Subcutaneous abdominal adipose tissue (tissue), 5 donors: ENCODE results near the gene CHRD.

ENCODE experiments used
- H3K27ac ChIP-seq: one replicate; pipeline ENCODE4 v1.7.0; 2013; ENCODE audit warnings: low read depth, mild to moderate bottlenecking, inconsistent platforms, low read length, moderate library complexity
- H3K27me3 ChIP-seq, 5 donors: one replicate each; pipeline ENCODE4 v1.7.0; 2013; ENCODE audit warnings: low read length in 5 of 5, inconsistent platforms in 1 of 5; ENCODE audit not compliant: control insufficient read depth in 5 of 5, insufficient read depth in 4 of 5
- H3K36me3 ChIP-seq, 5 donors: one replicate each; pipeline ENCODE4 v1.7.0; 2013; ENCODE audit warnings: low read length in 5 of 5; ENCODE audit not compliant: control insufficient read depth in 5 of 5, insufficient read depth in 5 of 5
- H3K4me1 ChIP-seq, 5 donors: one replicate each; pipeline ENCODE4 v1.7.0; 2013; ENCODE audit warnings: low read length in 5 of 5, mild to moderate bottlenecking in 3 of 5, moderate library complexity in 1 of 5; ENCODE audit not compliant: control insufficient read depth in 5 of 5, insufficient read depth in 5 of 5
- H3K4me3 ChIP-seq, 5 donors: one replicate each; pipeline ENCODE4 v1.7.0; 2013; ENCODE audit warnings: low read length in 5 of 5, low read depth in 1 of 5
- H3K9ac ChIP-seq, 5 donors: one replicate each; pipeline ENCODE4 v1.7.0; 2013; ENCODE audit warnings: low read length in 5 of 5, mild to moderate bottlenecking in 4 of 5, moderate library complexity in 3 of 5
- H3K9me3 ChIP-seq, 5 donors: one replicate each; pipeline ENCODE4 v1.7.0; 2013; ENCODE audit warnings: low read length in 5 of 5; ENCODE audit not compliant: control insufficient read depth in 5 of 5
- donor health status: healthy.
- donor health status: healthy.
- donor health status: healthy.
- donor health status: healthy.
- donor health status: healthy.

Gene CHRD

DNA sequence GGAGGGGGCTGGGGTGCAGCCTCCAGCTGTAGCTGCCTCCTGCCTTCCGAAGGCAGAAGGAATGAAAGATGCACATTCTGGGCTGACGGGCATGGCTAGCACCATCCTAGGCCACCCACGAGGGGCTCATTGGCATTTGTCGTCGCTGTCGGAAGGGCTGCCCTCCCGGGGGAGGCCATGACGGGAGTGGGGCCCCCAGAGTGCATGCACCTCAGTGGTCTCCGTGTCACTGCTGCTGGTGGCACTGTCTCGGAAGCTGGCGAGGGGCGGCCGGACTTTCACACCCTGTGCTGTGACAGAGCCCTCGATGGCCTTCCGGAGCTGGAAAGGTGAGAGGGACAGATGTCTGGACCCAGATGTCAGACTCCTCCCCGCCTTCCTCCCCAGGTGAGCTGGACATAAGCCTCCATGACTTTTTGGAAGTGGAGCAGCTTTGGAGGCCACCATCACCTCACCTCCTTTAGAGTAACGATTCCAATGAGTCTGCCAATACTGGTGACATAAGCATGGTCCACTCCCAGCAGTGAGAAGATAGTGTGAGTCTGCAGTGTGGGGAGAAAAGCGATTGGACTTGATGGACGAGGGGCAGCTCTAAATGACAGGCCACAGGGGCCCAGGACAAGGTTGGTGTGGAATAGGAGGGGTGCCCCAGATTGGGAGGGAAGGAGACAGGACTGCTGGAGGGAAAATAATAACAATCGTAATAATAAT, 33.2 kb upstream of the CHRD start:
- no peaks in the 10 kb centered on the region for H3K27me3 ChIP-seq
- H3K36me3 ChIP-seq: peaks cover 0 to 39% (median 33%) of the 10 kb centered on the region in 5 donors
- H3K9me3 ChIP-seq: no peaks in the 10 kb centered on the region
- H3K27ac ChIP-seq: no peak overlapping the region
- peaks cover 0 to 34% (median 16%) of the 10 kb centered on the region in 5 donors for H3K4me1 ChIP-seq
- H3K4me3 ChIP-seq: no peak overlapping the region
- no peak overlapping the region for H3K9ac ChIP-seq

DNA sequence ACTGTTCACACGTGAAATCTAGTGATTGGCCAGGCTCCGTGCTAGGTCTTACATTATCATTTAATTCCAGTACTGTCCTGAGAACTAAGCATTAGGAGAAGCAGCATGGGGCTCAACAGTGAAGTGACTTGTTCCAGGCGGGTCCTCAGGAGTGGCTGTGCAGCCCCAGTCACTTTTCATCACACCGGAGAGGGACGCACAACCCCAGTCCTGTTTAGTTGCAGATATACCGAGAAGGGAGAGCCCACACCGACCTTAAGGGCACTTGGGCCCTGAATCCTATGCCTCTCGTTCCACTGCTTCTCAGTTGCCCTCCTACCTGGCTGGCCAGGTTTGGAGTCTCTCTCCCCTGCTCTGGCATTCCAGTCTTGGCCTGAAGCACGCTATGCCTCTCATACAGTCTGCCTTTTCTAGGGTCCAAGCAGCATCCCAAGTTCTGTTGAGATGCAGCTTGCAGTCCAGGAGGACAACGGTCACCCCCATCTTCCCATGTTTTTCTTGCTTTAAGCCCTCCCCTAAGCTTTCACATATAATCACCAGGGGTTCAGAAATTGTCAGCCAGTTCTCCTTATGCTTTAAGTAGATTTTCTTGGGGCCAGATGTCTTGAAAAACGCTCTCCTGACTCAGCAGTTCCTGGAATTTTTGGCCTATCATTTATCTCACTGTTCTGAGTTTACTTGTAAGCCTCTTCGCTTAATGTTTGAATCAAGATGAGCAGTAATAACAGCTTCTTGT, 32.4 kb upstream of the CHRD start:
- Histone ChIP-seq H3K9ac (no peak overlapping the region), H3K27ac (peak overlapping the region; percentile 63), H3K4me1 (peaks cover 0 to 34% (median 16%) of the 10 kb centered on the region in 5 donors), H3K36me3 (peaks cover 0 to 31% (median 26%) of the 10 kb centered on the region in 5 donors), H3K4me3 (no peak overlapping the region), H3K27me3 (no peaks in the 10 kb centered on the region), H3K9me3 (no peaks in the 10 kb centered on the region)

DNA sequence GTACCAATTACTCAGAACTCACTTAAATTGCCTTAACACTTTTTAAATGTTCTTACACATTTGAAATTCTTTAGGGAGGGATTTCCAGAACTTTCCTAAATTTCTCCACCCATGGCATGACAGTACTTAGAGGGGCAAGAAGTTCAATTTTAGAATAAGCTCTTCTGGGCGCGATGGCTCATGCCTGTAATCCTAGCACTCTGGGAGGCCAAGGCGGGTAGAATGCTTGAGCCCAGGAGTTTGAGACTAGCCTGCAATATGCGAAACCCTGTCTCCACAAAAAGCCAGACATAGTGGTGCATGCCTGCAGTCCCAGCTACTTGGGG, 31.8 kb upstream of the CHRD start:
- H3K4me3 ChIP-seq: no peak overlapping the region
- peaks cover 0 to 34% (median 16%) of the 10 kb centered on the region in 5 donors for H3K4me1 ChIP-seq
- H3K36me3 ChIP-seq: peaks cover 0 to 30% (median 26%) of the 10 kb centered on the region in 5 donors
- H3K9me3 ChIP-seq: no peaks in the 10 kb centered on the region
- peak overlapping the region; percentile 63 for H3K27ac ChIP-seq
- no peaks in the 10 kb centered on the region for H3K27me3 ChIP-seq
- H3K9ac ChIP-seq: no peak overlapping the region

DNA sequence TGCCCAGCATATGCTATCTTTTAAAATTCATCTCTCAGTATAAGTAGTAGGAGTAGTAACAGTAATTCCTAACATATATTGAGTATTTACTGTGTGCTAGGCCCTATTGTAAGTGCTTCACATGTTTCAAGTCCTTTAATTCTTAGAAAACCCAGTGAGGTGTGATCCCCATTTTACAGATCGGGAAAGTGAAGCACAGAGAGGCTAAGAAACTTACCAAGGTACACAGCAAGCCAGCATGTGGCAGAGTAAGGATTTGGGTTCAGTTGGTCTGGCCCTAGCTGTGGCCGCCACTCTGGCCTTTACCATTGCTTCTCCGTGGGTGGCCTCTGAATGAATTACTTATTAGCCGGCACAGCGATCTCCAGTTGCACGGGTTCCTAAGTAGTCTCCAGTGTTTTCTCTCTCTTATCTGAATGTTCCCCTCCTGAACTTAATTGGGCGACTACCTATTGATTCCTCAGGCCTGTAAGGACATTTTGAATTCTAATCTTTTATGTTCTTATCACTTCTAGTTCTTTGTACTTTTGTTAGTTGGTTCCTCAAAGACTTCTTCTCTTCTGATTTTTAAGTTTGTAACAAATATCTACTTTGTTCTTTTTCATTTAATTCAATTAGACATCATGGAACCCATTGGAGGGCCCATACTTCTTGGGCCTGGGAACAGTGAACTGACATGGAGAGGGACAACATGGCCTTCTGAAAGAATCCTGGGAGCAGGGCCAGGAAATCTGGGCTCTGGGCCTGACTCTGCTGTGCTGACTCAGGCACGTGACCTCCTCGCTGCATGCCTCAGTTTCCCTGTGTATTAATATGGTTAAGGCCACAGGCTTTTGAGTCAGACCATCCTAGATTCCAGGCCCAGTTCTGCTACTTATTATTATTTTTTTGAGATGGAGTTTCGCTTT, 30.0 kb upstream of the CHRD start:
- Histone ChIP-seq H3K4me1 (peaks cover 0 to 34% (median 16%) of the 10 kb centered on the region in 5 donors), H3K27ac (no peak overlapping the region), H3K9me3 (no peaks in the 10 kb centered on the region), H3K4me3 (no peak overlapping the region), H3K9ac (no peak overlapping the region), H3K36me3 (peaks cover 0 to 14% (median 11%) of the 10 kb centered on the region in 5 donors), H3K27me3 (no peaks in the 10 kb centered on the region)

DNA sequence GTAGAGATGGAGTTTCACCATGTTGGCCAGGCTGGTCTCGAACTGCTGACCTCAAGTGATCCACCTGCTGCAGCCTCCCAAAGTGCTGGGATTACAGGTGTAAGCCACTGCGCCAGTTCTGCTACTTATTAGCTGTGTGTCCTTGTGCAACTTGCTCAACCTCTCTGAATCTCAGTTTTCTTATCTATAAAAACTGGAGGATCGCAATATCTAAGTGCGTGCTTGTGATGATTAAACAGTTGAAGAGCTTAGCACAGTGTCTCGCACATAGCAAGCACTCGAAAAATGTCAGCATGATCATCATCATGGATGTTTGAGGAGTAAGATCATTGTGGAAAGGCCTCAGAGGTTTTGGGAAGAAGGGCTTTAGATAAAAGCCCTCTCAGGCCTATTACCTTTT, 29.2 kb upstream of the CHRD start:
- Histone ChIP-seq H3K9me3 (no peaks in the 10 kb centered on the region), H3K4me1 (peaks cover 0 to 31% (median 16%) of the 10 kb centered on the region in 5 donors), H3K27me3 (no peaks in the 10 kb centered on the region), H3K4me3 (no peak overlapping the region), H3K9ac (no peak overlapping the region), H3K27ac (no peak overlapping the region), H3K36me3 (peaks cover 0 to 16% (median 9%) of the 10 kb centered on the region in 5 donors)

DNA sequence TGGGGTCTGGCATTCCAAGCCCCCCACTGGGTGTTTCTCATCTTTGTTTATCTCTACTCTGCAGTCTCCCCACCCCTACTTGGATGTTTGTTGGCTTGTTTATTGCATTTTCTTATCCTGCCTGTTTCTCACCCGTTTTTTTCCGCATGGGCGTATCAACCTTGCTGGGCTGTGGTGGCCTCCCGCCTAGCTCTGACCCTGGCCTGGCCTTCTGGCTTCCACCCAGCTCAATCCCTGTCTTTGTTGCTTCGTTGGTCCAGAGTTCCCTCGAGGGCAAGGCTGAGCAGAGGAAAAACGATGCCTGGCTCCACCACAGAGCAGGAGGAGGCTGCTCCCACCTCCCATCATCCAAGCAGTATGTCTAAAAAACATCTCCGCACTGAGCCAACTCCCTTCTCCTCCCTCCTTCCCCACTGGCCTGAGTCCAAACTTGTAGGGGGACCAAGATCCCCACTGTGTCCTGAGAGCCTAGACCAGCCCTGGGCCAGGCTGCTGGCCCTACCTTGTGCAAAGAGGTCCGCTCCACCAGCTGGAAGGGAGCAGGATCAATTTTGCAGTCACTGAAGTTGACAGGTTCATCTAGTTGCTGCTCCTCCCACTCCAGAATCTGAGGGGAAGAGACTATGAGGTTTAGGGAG, 28.2 kb upstream of the CHRD start:
- H3K36me3 ChIP-seq: peaks cover 0 to 14% (median 8%) of the 10 kb centered on the region in 5 donors
- H3K27me3 ChIP-seq: no peaks in the 10 kb centered on the region
- peak overlapping the region in 1 of 5 donors; percentile 20 for H3K9ac ChIP-seq
- H3K4me1 ChIP-seq: peaks cover 0 to 27% (median 16%) of the 10 kb centered on the region in 5 donors
- H3K4me3 ChIP-seq: no peak overlapping the region
- H3K27ac ChIP-seq: no peak overlapping the region
- H3K9me3 ChIP-seq: no peaks in the 10 kb centered on the region

DNA sequence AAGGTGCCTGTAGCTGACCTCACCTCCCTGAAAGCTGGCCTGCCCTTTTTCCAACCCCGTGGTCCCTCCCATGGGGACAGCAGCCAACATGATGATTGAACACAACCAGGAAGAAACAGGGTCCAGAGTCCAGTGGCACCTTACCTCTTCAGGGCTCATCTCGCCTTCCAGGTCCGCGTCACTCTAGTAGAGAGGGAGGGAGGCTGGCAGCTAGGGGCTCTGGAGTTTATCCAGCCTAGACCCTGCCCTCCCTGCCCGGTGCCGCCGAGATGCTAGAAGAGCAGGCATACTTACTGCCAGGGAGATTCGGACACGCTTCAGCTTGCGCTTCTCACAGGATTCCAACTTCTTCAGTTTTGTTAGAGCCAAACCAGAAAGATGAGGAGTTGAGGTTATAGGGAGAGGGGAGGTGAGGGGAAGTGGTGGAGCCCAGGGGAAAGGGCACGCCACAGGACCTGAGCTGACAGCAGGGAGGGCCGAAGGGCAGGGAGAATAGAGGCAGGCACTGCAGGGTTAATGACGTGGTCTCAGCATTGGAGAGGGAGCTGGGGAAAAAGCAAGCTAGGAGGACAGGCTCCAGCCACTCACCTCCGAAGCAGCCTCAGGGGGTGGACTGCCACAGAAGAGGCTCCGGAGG, 27.6 kb upstream of the CHRD start:
- Histone ChIP-seq H3K36me3 (peaks cover 0 to 12% (median 8%) of the 10 kb centered on the region in 5 donors), H3K9ac (peak overlapping the region in 1 of 5 donors; percentile 20), H3K27ac (no peak overlapping the region)

DNA sequence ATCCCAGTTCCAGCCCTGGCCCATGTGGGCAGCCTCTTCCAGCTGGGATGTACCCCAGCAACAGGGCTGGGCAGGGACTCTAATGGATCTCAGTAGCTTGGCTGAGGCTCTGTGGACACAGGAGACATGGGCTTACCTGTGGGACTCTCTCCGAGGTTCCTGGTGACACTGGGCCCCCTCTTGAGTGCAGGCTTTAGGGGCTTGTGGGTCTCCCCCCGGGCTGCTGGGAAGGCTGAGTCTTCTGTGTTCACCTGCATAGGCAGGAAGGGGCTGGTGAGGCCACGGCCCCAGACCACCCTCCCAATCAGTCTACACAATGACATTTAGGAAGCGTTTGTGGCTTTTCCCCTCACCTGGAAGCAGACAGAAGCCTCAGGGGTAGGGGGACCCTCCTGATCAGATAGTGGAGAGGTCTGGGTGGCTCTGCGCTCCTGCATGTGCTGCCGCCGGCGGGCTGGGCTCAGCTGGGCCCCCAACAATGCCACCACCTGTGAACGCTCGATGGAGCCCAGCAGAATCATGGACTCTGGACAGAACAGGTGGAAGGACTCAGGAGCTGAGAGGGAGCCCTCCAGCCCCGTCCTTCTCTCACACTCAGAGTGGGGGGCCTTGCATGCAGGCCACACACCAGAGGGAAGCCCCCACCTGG, 26.8 kb upstream of the CHRD start:
- Histone ChIP-seq H3K4me3 (no peak overlapping the region), H3K9ac (no peak overlapping the region), H3K36me3 (peaks cover 0 to 17% (median 10%) of the 10 kb centered on the region in 5 donors), H3K9me3 (no peaks in the 10 kb centered on the region), H3K27ac (no peak overlapping the region), H3K27me3 (no peaks in the 10 kb centered on the region), H3K4me1 (peaks cover 0 to 19% (median 10%) of the 10 kb centered on the region in 5 donors)

More for the DNA sequence above, 27.6 kb upstream of the CHRD start:
- no peaks in the 10 kb centered on the region for H3K9me3 ChIP-seq
- H3K4me1 ChIP-seq: peaks cover 0 to 26% (median 15%) of the 10 kb centered on the region in 5 donors
- H3K4me3 ChIP-seq: no peak overlapping the region
- no peaks in the 10 kb centered on the region for H3K27me3 ChIP-seq

DNA sequence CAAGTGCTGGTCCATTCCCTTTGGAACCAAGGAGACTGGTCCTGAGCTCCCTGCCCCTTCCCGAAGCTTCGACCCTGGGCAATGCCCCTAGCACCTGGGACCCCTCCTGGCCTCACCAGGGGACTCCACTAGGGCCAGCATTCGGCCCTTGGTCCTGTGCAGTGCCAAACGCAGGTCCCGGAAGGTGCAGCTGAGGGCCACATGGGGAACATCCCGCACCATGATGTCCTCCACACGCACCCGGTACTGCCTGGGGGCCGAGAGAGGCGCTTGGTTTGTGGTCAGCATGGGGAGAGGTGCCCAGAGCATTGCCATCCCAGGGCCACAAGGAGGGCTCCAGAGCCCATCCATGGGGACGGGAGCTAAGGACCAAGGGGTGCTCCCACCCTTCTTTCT, 26.3 kb upstream of the CHRD start:
- Histone ChIP-seq H3K9ac (no peak overlapping the region), H3K9me3 (no peaks in the 10 kb centered on the region), H3K4me1 (peaks cover 0 to 13% (median 4%) of the 10 kb centered on the region in 5 donors), H3K36me3 (peaks cover 0 to 17% (median 15%) of the 10 kb centered on the region in 5 donors), H3K4me3 (no peak overlapping the region), H3K27ac (no peak overlapping the region), H3K27me3 (no peaks in the 10 kb centered on the region)
